OCI-LY7 (cell line): ENCODE results near the gene CELF2.

Source experiments
- CTCF ChIP-seq: fragments of 200-600 bp; sonication (generic); conservative IDR thresholded peaks from 2 replicates; pipeline ENCODE4 v1.5.1; 2014; ENCODE audit warnings: mild to moderate bottlenecking, antibody characterized with exemption, low read length, moderate library complexity, mixed read lengths
- EZH2phosphoT487 ChIP-seq: fragments of 200-600 bp; sonication (generic); IDR thresholded peaks from 2 replicates; pipeline ENCODE4 v1.6.1; 2018; ENCODE audit warnings: low read depth, borderline replicate concordance, mild to moderate bottlenecking, mixed run types, antibody characterized with exemption, low read length, moderate library complexity, mixed read lengths

- TF ChIP-seq CTCF (no peak), EZH2phosphoT487 (no peak)
Observed at GRCh38 chr10:11006428-11006825, 11.2 kb upstream of the CELF2 start.
